ENCODE results near the gene CDK4.

- TF ChIP-seq, protein P1, sequence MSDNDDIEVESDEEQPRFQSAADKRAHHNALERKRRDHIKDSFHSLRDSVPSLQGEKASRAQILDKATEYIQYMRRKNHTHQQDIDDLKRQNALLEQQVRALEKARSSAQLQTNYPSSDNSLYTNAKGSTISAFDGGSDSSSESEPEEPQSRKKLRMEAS (IDR thresholded peaks at IDR 0.05): peak; percentile 22
- TF ChIP-seq TEAD4 (IDR thresholded peaks at IDR 0.05) (no peak), EGR1 (IDR thresholded peaks at IDR 0.05) (peak; percentile 48; the same call in 1 of the 2 replicates), TAF1 (IDR thresholded peaks at IDR 0.05; ENCODE audit: low read depth) (no peak; the same call in 1 of the 2 replicates), REST (IDR thresholded peaks at IDR 0.05; ENCODE audit: low read depth) (no peak), RAD21 (IDR thresholded peaks at IDR 0.05; ENCODE audit: low read depth) (peak; percentile 66), EP300 (IDR thresholded peaks at IDR 0.05; ENCODE audit: borderline replicate concordance) (no peak; the same call in 1 of the 2 replicates), CREB1 (IDR thresholded peaks at IDR 0.05; ENCODE audit: low read depth) (no peak), NFIC (IDR thresholded peaks at IDR 0.05) (no peak), ZBTB7A (IDR thresholded peaks at IDR 0.05; ENCODE audit: low read depth) (peak; percentile 83; the same call in 1 of the 2 replicates), CEBPB (IDR thresholded peaks at IDR 0.05) (no peak)
These were observed 25.8 kb downstream of the CDK4 start for GRCh38 chr12:57726151-57726883.
